Ishikawa (cell line): Measurements from ENCODE around the gene OR2A14.

Source experiments
- CEBPB ChIP-seq: IDR thresholded peaks from 2 replicates; pipeline ENCODE4 v1.6.1; 2012
- CREB1 ChIP-seq: IDR thresholded peaks from 2 replicates; pipeline ENCODE4 v1.6.1; 2012; ENCODE audit warnings: low read depth
- EGR1 ChIP-seq: IDR thresholded peaks from 2 replicates; pipeline ENCODE4 v1.6.1; 2012
- EP300 ChIP-seq: IDR thresholded peaks from 2 replicates; pipeline ENCODE4 v1.6.1; 2012; ENCODE audit warnings: borderline replicate concordance
- MAX ChIP-seq: IDR thresholded peaks from 2 replicates; pipeline ENCODE4 v1.6.1; 2012
- RAD21 ChIP-seq: IDR thresholded peaks from 2 replicates; pipeline ENCODE4 v1.6.1; 2012; ENCODE audit warnings: low read depth
- REST ChIP-seq: IDR thresholded peaks from 2 replicates; pipeline ENCODE4 v1.6.1; 2012; ENCODE audit warnings: low read depth, mild to moderate bottlenecking
- YY1 ChIP-seq: IDR thresholded peaks from 2 replicates; pipeline ENCODE4 v1.6.1; 2012; ENCODE audit warnings: low read depth

GRCh38 chr7:144086730-144087129 is 36.2 kb upstream of the OR2A14 start:
- TF ChIP-seq EP300: no peak
- TF ChIP-seq REST: no peak
- TF ChIP-seq CEBPB: no peak
- no peak for TF ChIP-seq YY1
- TF ChIP-seq RAD21: no peak
- TF ChIP-seq MAX: no peak
- TF ChIP-seq EGR1: no peak
- TF ChIP-seq CREB1: no peak
